SW 1271 (cell line): ENCODE measurements around the gene KCNQ1OT1.

Experiments used
- DNase-seq, 2 experiments: peaks; one replicate each; lab custom pipeline; 2025; lab: John Stamatoyannopoulos, UW

The KCNQ1OT1 gene

DNA sequence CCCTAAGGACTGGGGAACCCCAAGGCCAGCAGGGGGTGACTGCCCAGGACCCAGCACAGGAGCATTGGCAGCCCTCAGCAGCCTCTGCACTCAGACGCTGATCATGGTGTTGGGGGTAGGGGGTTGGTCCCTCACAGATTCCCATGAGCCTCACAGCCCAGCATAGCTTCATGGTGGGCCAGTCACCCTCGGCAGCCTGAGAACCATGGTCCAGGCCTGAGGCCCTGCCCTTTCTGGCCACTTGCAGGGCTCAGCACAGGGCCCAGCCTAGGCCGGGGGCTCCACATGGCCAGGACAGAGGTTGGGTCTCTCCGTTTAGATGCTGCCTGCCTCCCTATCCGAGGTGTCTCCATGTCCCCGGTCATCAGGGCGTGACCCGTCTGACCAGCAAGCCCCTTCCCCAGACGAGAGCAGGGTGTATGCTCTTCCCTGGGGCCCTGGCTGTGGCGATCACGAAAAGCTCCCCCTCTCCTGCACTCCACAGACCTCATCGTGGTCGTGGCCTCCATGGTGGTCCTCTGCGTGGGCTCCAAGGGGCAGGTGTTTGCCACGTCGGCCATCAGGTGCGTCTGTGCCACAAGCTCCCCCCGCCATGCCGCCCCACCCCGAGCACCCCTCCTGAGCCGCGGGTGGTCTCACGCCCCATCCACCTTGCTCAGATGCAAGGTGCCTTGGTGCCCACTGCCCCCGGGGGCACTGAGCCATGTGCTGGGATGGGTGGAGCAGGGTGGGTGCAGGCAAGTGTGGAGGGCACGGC, 128.8 kb downstream of the KCNQ1OT1 start:
- DNase-seq, result no peak

DNA sequence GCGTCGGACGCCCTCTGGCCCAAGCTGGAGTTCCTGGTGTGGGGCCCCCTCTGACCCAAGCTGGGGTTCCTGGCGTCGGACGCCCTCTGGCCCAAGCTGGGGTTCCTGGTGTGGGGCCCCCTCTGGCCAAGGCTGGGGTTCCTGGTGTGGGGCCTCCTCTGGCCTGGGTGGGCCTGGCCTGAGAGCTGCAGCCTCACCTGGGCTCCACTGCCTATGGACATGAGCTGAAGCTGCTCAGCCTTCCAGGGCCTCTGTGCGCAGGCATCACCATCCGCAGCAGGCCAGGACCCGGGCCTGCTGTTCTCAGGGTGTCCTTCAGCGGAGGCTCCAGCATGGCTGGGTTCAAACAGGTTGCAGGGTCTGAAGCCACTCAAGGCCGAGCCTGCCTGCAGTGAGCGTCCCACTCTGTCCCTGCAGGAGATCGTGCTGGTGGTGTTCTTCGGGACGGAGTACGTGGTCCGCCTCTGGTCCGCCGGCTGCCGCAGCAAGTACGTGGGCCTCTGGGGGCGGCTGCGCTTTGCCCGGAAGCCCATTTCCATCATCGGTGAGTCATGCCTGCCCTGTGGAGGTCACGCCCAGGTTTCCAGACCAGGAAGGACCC, 129.5 kb downstream of the KCNQ1OT1 start:
- DNase-seq, result no peak

GRCh38 chr11:2569731-2570210, 130.0 kb downstream of the KCNQ1OT1 start:
- DNase-seq, result no peak

DNA sequence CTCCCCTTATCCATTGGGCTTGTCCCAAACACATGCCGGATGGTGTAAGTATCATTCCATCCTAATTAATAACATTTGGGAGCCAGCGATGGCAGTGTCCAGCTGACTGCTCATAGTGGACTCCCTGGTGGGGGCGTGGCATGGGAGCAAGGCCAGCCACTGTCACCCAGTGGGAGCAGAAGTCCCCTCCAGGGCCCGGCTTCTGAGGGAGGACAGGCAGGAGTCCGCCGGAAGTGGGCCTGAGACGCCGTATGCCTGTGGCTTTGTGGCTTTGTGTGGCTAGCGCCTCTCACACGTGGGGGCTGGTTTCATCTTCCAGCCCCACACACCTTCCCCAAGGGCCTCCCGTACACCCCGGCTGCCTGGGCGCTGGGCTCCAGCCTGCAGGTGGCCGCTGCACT, 130.5 kb downstream of the KCNQ1OT1 start:
- no peak for DNase-seq

DNA sequence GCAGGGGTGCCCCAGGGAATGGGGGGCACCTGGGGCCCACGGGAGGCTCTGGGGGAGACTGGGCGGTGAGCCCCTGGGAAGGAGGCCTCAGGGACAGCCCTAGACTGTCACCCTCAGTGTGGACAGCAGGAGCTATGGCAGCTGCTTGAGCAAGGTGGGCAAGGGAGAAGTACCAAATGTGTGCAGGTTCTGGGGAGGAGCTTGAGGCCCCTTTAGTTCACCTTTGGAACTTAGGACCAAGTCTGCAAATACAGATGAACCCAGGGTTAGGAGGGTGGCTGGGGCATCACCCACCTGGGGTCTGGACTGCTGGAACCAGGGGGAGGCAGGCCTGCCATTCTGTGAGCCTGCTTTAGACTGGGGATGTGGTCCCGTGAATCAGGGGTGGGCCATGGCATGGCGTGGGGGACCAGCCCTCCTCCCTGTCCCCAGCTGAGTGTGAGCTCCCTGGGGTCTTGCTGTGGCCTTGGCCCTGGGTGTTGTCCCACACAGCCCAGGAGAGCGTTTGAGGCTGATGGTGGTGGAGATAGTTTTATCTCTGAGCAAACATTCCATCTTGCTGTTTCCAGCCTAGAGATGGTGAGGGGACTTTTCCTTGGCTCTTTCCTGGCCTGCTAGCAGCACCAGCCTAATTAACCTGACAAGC, 132.6 kb downstream of the KCNQ1OT1 start:
- no peak for DNase-seq

GRCh38 chr11:2566223-2567025, 133.4 kb downstream of the KCNQ1OT1 start:
- no peak for DNase-seq

GRCh38 chr11:2565447-2566222, 134.2 kb downstream of the KCNQ1OT1 start:
- DNase-seq, result no peak

GRCh38 chr11:2564588-2565425, 135.0 kb downstream of the KCNQ1OT1 start:
- DNase-seq, result no peak

- DNase-seq, result no peak
Measured at GRCh38 chr11:2564008-2564530, 135.7 kb downstream of the KCNQ1OT1 start.

- no peak for DNase-seq
Measured at GRCh38 chr11:2563213-2564007, 136.4 kb downstream of the KCNQ1OT1 start.

DNA sequence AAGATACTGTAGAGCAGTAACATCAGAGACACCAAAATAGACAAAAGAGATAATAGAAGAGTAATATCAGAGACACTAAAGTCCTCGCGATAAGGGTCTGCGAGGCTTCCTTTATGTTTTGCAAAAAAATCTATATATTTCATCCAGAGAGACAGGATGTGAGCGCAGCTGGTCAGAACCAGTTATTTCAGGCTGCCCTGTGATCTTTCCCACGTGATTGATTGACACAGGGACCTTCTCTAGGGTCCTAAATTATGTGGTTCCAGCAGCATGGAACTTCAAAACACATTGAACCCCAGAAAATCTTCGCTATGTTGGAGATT, 136.9 kb downstream of the KCNQ1OT1 start:
- DNase-seq, result no peak

DNA sequence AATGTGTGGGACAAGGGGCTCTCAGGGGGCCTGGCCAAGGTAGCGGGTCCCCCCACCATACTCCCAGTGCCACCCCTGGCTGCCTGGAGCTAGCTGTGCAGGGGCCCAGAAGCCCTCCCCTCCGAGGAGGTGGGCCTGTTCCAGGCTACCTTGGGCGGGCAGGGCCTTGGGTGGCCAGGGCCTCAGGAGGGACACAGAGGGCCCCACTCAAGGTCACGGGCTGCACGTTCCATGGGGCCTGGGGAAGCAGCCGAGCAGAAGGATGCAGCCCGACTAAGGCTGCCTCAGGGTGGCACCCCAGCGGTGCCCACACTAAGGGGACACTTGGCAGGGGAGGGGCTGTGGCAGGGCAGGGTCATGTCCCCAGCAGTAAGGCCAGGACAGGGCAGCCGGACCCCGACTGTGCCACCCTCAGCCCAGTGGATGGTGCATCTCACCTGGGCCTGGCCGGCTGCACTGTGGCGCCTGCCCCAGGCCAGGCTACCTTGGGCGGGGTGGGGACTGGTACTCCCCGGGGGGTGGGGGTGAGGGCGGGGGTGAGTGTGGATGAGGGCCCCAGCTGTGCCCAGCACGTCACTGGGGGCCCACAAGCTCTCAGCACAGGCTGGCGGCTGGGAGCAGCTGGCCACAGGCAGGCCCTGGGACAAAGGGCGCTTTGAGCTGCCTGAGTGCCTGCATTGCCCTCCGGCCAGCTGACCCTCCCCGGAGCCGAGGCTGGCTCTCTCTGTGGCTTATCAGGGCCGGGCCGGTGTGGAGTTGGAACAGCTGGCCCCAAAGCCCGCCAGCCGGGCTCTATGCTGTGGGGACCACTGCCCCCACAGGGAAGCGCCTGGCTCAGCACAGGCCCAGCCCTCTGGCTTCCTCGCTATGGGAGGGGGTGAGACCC, 137.9 kb downstream of the KCNQ1OT1 start:
- no peak for DNase-seq

GRCh38 chr11:2559527-2560311, 140.1 kb downstream of the KCNQ1OT1 start:
- DNase-seq, result no peak

- DNase-seq, result no peak
Measured at GRCh38 chr11:2558861-2559526, 140.8 kb downstream of the KCNQ1OT1 start.

DNA sequence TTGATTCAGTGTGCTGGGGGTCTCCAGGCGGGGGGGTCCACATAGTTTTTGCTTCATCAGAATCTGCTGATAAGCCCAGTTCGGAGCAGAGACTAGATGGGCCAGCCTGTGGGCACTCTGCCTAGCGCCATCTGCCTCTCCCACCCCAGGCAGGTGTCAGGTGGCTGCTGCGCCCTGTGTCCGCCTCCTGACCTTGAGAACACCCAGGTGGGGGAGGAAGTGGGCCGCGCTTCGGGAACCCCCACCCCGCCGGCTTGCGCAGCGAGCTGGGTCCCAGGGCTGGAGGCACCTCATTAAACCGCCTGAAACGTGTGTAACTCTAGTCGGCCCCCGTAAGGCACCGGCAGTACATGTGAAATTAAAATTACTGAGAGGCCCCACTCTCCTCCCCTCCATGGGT, 141.4 kb downstream of the KCNQ1OT1 start:
- DNase-seq, result no peak
